ENCODE data around the gene AGGF1. TPM values are rescaled to one million over a fixed set of nuclear protein-coding genes. Genes with fewer than 3 reads are reported as not detected.
A peak's percentile ranks its signal among the peaks of the same experiment; 100 is the strongest.

The AGGF1 gene
- total and polyA plus RNA-seq, 2 donors from 2014 or later, result 10.5 to 23.0 TPM

DNA sequence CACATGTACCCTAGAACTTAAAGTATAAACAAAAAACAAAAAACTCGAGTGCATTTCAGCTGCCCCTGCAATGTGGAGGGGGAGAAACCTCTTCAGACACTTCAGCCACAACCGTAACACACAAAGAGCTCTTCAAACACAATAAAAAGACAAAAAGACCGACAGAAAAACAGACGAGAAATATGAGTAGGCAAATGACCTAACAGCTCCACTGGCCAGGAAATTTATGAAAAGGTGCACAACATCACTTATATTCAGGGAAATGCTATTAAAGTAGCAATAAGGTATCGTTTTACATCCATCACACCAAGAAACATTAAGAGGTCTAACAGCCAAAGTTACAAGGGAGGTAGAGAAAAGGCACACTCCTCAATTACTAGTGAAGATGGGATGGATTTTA is 50.7 kb downstream of the AGGF1 start:
- DNase-seq (peak in 1 of 5 donors; percentile 3), FAIRE-seq (no peak)
- intact Hi-C loops (cut with DNase I), result no loop called here
- Histone ChIP-seq H3K9me3 (ENCODE audit: control insufficient read depth in 2 of 3, insufficient read depth in 1 of 3, low read length in 3 of 3) (no peaks in the 10 kb centered on the region), H3K4me1 (ENCODE audit: control insufficient read depth in 2 of 3, insufficient read depth in 2 of 3, low read depth in 1 of 3, low read length in 3 of 3) (peaks cover 2 to 8% (median 6%) of the 10 kb centered on the region in 3 donors), H3K27me3 (ENCODE audit: control insufficient read depth, insufficient read depth, low read length) (no peaks in the 10 kb centered on the region), H3K36me3 (ENCODE audit: control insufficient read depth in 2 of 3, insufficient read depth in 3 of 3, low read length in 3 of 3) (peaks cover 2 to 9% (median 3%) of the 10 kb centered on the region in 3 donors), H3K4me3 (ENCODE audit: low read length in 3 of 3) (no peak overlapping the region), H3K9ac (ENCODE audit: low read length in 3 of 3) (no peak overlapping the region), H3K27ac (ENCODE audit: low read depth in 2 of 2, low read length in 2 of 2) (no peak overlapping the region)
- TF ChIP-seq, protein P1, sequence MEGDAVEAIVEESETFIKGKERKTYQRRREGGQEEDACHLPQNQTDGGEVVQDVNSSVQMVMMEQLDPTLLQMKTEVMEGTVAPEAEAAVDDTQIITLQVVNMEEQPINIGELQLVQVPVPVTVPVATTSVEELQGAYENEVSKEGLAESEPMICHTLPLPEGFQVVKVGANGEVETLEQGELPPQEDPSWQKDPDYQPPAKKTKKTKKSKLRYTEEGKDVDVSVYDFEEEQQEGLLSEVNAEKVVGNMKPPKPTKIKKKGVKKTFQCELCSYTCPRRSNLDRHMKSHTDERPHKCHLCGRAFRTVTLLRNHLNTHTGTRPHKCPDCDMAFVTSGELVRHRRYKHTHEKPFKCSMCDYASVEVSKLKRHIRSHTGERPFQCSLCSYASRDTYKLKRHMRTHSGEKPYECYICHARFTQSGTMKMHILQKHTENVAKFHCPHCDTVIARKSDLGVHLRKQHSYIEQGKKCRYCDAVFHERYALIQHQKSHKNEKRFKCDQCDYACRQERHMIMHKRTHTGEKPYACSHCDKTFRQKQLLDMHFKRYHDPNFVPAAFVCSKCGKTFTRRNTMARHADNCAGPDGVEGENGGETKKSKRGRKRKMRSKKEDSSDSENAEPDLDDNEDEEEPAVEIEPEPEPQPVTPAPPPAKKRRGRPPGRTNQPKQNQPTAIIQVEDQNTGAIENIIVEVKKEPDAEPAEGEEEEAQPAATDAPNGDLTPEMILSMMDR (IDR thresholded peaks at IDR 0.05; ENCODE audit: borderline replicate concordance, extremely low read depth, insufficient read depth), result no peak

DNA sequence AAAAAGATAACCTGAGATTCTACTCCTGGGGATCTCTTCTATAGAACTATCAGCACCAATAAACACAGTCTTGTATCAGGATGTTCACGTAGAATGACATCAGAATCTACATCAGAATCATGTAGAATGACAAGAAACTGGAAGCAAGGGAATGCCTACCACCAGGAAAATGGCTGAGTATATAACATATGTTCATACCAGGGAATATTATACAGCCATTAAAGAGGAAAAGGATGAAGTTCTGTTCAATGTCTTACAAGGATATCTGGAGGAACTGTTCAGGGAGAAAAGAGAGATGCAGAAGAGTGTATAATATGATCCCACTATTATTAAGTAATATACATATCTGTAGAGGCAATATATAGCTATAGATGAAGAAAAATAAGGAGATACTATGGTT is 52.1 kb downstream of the AGGF1 start:
- intact Hi-C loops (cut with DNase I), result no loop called here
- no peak for FAIRE-seq

DNA sequence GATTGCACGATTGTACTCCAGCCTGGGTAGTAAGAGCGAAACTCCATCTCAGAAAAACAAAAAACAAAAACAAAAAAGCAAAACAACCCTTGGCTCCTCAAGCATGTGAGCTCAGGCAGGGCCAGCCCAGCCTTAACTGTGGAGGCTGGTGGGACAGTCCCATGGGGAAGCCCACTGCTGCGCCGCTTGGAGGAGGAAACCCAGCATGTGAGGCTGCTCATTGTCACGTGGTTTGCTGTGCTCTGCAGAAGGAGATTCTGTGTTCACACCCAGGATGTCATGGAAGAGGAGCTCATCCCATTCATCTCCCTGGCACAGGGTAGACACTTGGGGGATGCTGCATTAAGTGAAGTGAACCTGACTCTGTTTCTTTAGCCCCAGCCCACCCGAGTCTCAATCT is 52.9 kb downstream of the AGGF1 start:
- peaks cover 5 to 6% (median 6%) of the 10 kb centered on the region in 3 donors for H3K4me1 ChIP-seq (ENCODE audit: control insufficient read depth in 2 of 3, insufficient read depth in 2 of 3, low read depth in 1 of 3, low read length in 3 of 3)
- DNase-seq, result no peak
- FAIRE-seq, result no peak
- no peaks in the 10 kb centered on the region for H3K27me3 ChIP-seq (ENCODE audit: control insufficient read depth, insufficient read depth, low read length)
- H3K36me3 ChIP-seq (ENCODE audit: control insufficient read depth in 2 of 3, insufficient read depth in 3 of 3, low read length in 3 of 3), result peaks cover 0 to 7% (median 3%) of the 10 kb centered on the region in 3 donors
- no peak overlapping the region for H3K9ac ChIP-seq (ENCODE audit: low read length in 3 of 3)
- intact Hi-C loops (cut with DNase I), result no loop called here
- TF ChIP-seq, protein P1 (IDR thresholded peaks at IDR 0.05; ENCODE audit: borderline replicate concordance, extremely low read depth, insufficient read depth), result no peak
- no peak overlapping the region for H3K27ac ChIP-seq (ENCODE audit: low read depth in 2 of 2, low read length in 2 of 2)
- no peaks in the 10 kb centered on the region for H3K9me3 ChIP-seq (ENCODE audit: control insufficient read depth in 2 of 3, insufficient read depth in 1 of 3, low read length in 3 of 3)
- H3K4me3 ChIP-seq (ENCODE audit: low read length in 3 of 3), result no peak overlapping the region

More for the DNA sequence above, 52.1 kb downstream of the AGGF1 start:
- DNase-seq, result no peak
- no peak overlapping the region for H3K4me3 ChIP-seq (ENCODE audit: low read length in 3 of 3)
- TF ChIP-seq, protein P1 (IDR thresholded peaks at IDR 0.05; ENCODE audit: borderline replicate concordance, extremely low read depth, insufficient read depth), result no peak
- peaks cover 0 to 8% (median 2%) of the 10 kb centered on the region in 3 donors for H3K4me1 ChIP-seq (ENCODE audit: control insufficient read depth in 2 of 3, insufficient read depth in 2 of 3, low read depth in 1 of 3, low read length in 3 of 3)
- H3K27ac ChIP-seq (ENCODE audit: low read depth in 2 of 2, low read length in 2 of 2), result no peak overlapping the region
- H3K27me3 ChIP-seq (ENCODE audit: control insufficient read depth, insufficient read depth, low read length), result no peaks in the 10 kb centered on the region
- peaks cover 0 to 7% (median 3%) of the 10 kb centered on the region in 3 donors for H3K36me3 ChIP-seq (ENCODE audit: control insufficient read depth in 2 of 3, insufficient read depth in 3 of 3, low read length in 3 of 3)
- H3K9ac ChIP-seq (ENCODE audit: low read length in 3 of 3), result no peak overlapping the region
- no peaks in the 10 kb centered on the region for H3K9me3 ChIP-seq (ENCODE audit: control insufficient read depth in 2 of 3, insufficient read depth in 1 of 3, low read length in 3 of 3)

DNA sequence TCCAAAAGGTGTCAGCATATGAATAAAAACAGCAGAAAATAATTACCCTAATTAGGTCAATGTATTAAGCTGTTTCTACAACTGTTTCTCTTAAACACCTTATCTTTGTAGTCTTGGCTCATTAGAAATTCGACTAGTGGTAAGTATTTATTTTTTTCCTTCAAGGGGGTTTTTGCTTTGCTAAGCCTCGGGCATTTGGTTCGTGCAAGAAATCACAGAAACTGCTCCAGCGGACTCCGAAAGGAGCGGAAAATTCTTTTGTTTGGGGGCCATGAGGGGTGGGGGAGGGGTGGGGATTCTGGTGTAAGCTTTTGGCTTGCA is 56.1 kb downstream of the AGGF1 start:
- intact Hi-C loops (cut with DNase I), result no loop called here
- DNase-seq, result no peak
- Histone ChIP-seq H3K27ac (ENCODE audit: low read depth in 2 of 2, low read length in 2 of 2) (peak overlapping the region; percentile 96), H3K4me1 (ENCODE audit: control insufficient read depth in 2 of 3, insufficient read depth in 2 of 3, low read depth in 1 of 3, low read length in 3 of 3) (peaks cover 6 to 10% (median 7%) of the 10 kb centered on the region in 3 donors), H3K27me3 (ENCODE audit: control insufficient read depth, insufficient read depth, low read length) (no peaks in the 10 kb centered on the region), H3K9me3 (ENCODE audit: control insufficient read depth in 2 of 3, insufficient read depth in 1 of 3, low read length in 3 of 3) (no peaks in the 10 kb centered on the region), H3K36me3 (ENCODE audit: control insufficient read depth in 2 of 3, insufficient read depth in 3 of 3, low read length in 3 of 3) (peaks cover 0 to 4% (median 3%) of the 10 kb centered on the region in 3 donors), H3K4me3 (ENCODE audit: low read length in 3 of 3) (peak overlapping the region; percentile 85 to 99 (median 97)), H3K9ac (ENCODE audit: low read length in 3 of 3) (peak overlapping the region; percentile 95 to 99 (median 96))
- no peak for FAIRE-seq
- TF ChIP-seq, protein P1 (IDR thresholded peaks at IDR 0.05; ENCODE audit: borderline replicate concordance, extremely low read depth, insufficient read depth), result no peak

Measured in kidney (tissue), 14 donors.